ENCODE results near the gene UMAD1. TPM values are rescaled to one million over a fixed set of nuclear protein-coding genes. Genes with fewer than 3 reads are reported as not detected.

UMAD1 gene
- total RNA-seq, 1 experiment from 2014 or later, result 25.1 TPM

DNA sequence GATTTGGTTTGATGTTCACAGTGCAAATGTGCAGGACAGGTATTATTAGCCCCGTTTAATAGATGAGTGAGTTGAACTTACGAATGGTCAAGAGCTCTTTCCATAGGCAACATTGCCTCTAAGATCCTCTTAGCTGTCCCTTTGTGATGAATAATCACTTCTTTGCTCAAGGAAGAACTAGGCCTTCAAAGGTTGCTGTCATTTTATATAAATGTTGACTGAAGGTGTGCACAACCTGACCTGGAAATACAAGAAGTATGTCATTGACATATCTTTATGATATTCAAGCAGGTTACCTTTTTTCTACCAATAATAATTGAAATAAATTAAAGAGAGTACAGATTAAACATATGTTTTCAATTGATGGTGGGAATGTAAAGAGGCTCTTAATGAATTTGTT, 279.5 kb downstream of the UMAD1 start:
- DNase-seq (ENCODE audit: low read depth), result no peak

DNA sequence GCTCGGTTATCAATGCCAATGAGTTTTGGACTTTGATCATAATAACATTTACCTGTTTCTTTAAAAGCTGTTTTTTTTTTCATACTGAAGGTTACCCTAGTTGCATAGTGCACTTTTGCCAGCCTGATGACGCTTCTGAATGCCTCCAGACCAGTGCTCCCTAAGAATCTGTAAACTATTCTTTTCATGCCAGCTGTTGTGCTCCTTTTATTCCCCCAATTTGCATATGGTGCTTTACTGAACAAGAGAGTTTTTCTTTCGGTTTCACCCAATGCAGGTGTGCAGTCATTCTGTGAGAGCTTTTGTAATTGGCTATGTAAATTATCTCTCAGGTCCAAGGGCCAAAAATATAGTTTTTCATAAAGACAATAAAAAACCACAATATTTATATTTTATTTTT, 279.9 kb downstream of the UMAD1 start:
- DNase-seq (ENCODE audit: low read depth), result no peak

DNA sequence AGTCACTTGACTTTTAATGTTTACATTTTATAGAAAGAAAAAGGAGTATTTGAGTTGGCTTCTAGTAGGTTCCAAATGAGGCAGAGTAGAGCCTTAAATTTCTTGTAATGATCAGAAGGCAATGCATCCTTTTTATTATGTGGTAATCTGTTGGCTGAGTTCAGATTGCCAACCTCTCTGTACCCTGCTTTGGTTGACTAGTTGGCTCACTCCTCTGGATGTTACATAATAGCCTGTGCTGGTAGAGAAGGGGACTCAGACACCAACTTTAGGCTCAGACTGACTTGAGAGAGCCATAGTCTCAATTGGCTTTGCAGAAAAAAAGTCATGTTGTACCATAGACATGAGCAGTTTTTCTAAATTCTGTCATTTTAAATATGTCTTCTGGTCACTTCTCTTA, 281.3 kb downstream of the UMAD1 start:
- no peak for DNase-seq (ENCODE audit: low read depth)

DNA sequence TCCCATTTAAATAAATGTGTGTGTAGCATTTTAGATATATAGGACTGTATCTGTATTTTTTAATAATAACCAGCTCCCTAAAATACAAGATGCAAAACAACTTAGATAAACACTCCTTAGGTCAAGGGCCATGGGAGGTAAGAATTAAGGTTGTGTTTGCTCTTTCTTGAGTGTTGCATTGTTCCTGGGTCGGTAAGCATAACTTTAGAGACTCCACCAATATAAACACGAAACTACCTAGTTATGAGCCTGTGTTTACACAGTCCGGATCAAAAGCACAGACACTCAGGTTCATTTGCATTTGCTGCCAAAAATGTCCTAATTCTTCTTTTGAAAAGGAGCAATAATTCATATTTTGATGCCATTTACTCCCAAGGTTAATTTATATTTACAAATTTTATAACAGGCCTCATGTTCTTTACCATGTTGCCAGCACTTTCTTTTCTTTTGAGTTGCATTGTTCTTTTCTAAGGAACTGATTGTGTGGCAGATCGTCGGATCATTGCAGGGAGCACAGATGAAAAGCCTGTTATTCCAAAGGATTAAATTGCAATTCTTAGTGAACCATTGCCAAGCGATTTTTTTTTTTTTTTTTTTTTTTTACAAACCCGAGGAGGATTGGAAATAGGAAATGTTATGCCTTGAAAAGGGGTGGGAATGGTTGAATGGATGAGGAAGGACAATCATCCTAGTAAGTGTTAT, 282.3 kb downstream of the UMAD1 start:
- DNase-seq (ENCODE audit: low read depth), result no peak

DNA sequence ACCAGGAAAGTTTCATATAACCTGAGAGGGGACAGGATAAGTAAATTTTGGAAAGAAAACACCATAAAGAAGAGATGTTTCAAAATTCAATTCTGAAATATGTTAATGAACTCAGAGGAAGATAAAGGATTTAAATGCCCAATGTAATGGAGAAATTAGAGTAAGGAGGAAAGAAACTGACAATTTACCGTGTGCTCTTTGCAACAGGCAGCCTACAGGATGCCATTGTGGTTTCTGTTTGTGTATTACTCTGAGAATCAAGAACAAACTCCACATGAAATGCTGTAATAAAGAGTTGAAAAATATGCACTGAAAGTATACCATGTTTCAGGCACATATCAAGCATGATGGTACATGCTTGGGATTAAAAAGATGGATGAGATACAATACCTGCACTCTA, 283.3 kb downstream of the UMAD1 start:
- no peak for DNase-seq (ENCODE audit: low read depth)

DNA sequence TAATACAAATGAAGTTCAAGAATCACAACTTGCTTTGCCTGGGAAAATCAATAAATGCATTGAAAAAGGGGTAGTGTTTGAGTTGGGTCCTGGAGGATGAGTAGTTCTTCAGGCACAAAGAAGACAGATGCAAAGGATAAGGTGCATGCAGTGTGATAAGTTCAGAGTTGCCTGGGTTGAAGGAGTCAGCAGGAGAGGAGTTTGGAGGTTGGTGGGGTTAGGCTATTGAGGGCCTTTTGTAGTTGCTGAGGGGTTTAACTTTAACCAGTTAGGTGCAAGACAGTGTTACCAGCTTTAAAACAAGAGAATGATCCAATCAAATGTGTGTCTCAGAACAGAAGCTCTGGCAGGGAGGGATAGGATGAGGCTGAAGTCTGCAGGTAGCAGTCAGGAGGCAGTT, 283.8 kb downstream of the UMAD1 start:
- DNase-seq (ENCODE audit: low read depth), result no peak

Other genes starting within 250 kb of the UMAD1 start
- gene COL28A1, start 104.9 kb upstream of the UMAD1 start, total RNA-seq (2014; rRNA removed), result 2.6 and 4.4 TPM in 2 replicates
- 215 and 330 TPM in 2 replicates for gene MIOS, start 73.9 kb upstream of the UMAD1 start, total RNA-seq (2014; rRNA removed)
- 65.5 and 67.5 TPM in 2 replicates for gene RPA3, start 77.9 kb downstream of the UMAD1 start, total RNA-seq (2014; rRNA removed)